ENCODE measurements around the gene EPB41L3. TPM values are rescaled to one million over a fixed set of nuclear protein-coding genes. Genes with fewer than 3 reads are reported as not detected.

The EPB41L3 gene
- total RNA-seq, 2 experiments from 2014 or later: not detected

- intact Hi-C loops (cut with micrococcal nuclease; ENCODE audit: unreplicated experiment): no loop called here
- no peak for TF ChIP-seq CTCF (conservative IDR thresholded peaks at IDR 0.05; ENCODE audit: low read length)
- no peak for TF ChIP-seq EZH2phosphoT487 (IDR thresholded peaks at IDR 0.05; ENCODE audit: borderline replicate concordance, low read depth, low read length)
- H3K4me1 ChIP-seq (ENCODE audit: insufficient read depth, low read length, poor library complexity, severe bottlenecking): no peaks in the 10 kb centered on the region
- H3K27ac ChIP-seq (ENCODE audit: low read depth, low read length, poor library complexity, severe bottlenecking): no peak overlapping the region
- H3K36me3 ChIP-seq (ENCODE audit: insufficient read depth, low read length): no peaks in the 10 kb centered on the region
- H4K20me1 ChIP-seq (ENCODE audit: insufficient read depth, low read length): no peaks in the 10 kb centered on the region
- no peak overlapping the region for H3K4me3 ChIP-seq (ENCODE audit: low read depth, low read length, poor library complexity, severe bottlenecking)
- no peaks in the 10 kb centered on the region for H3K9me3 ChIP-seq (ENCODE audit: low read length)
- H3K9me2 ChIP-seq (ENCODE audit: insufficient read depth, low read length): no peaks in the 10 kb centered on the region
- H3K4me2 ChIP-seq (ENCODE audit: low read length): no peak overlapping the region
- H3K79me2 ChIP-seq (ENCODE audit: insufficient read depth, low read depth, low read length): no peaks in the 10 kb centered on the region
- no peak overlapping the region for H2AFZ ChIP-seq (ENCODE audit: low read length)
- ChIA-PET CTCF (ENCODE audit: unreplicated experiment) (no interaction called here), POLR2A (no interaction called here)
- DNase-seq (ENCODE audit: low spot score): no peak
- BruUV-seq (replicated peaks): no TSS peak
These were observed 173.5 kb downstream of the EPB41L3 start for GRCh38 chr18:5370332-5370731.

GRCh38 chr18:5369513-5369912, 174.3 kb downstream of the EPB41L3 start:
- no peaks in the 10 kb centered on the region for H4K20me1 ChIP-seq (ENCODE audit: insufficient read depth, low read length)
- H3K4me1 ChIP-seq (ENCODE audit: insufficient read depth, low read length, poor library complexity, severe bottlenecking): no peaks in the 10 kb centered on the region
- ChIA-PET POLR2A (interaction anchor here (0.6 kb wide), 1 partner anchor 1516 kb away, joined by 3 read pairs; no protein-coding TSS in a partner anchor), CTCF (ENCODE audit: unreplicated experiment) (no interaction called here)
- H3K9me2 ChIP-seq (ENCODE audit: insufficient read depth, low read length): no peaks in the 10 kb centered on the region
- H3K79me2 ChIP-seq (ENCODE audit: insufficient read depth, low read depth, low read length): no peaks in the 10 kb centered on the region
- no peak overlapping the region for H3K4me2 ChIP-seq (ENCODE audit: low read length)
- H3K9me3 ChIP-seq (ENCODE audit: low read length): no peaks in the 10 kb centered on the region
- no TSS peak for BruUV-seq (replicated peaks)
- no peak overlapping the region for H2AFZ ChIP-seq (ENCODE audit: low read length)
- H3K36me3 ChIP-seq (ENCODE audit: insufficient read depth, low read length): no peaks in the 10 kb centered on the region
- intact Hi-C loops (cut with micrococcal nuclease; ENCODE audit: unreplicated experiment): no loop called here
- no peak for TF ChIP-seq EZH2phosphoT487 (IDR thresholded peaks at IDR 0.05; ENCODE audit: borderline replicate concordance, low read depth, low read length)
- no peak for DNase-seq (ENCODE audit: low spot score)
- no peak overlapping the region for H3K4me3 ChIP-seq (ENCODE audit: low read depth, low read length, poor library complexity, severe bottlenecking)
- H3K27ac ChIP-seq (ENCODE audit: low read depth, low read length, poor library complexity, severe bottlenecking): no peak overlapping the region

GRCh38 chr18:5365443-5365842, 178.4 kb downstream of the EPB41L3 start:
- no peak for DNase-seq (ENCODE audit: low spot score)
- no TSS peak for BruUV-seq (replicated peaks)
- Histone ChIP-seq H3K4me1 (ENCODE audit: insufficient read depth, low read length, poor library complexity, severe bottlenecking) (no peaks in the 10 kb centered on the region), H3K79me2 (ENCODE audit: insufficient read depth, low read depth, low read length) (no peaks in the 10 kb centered on the region), H3K4me3 (ENCODE audit: low read depth, low read length, poor library complexity, severe bottlenecking) (no peak overlapping the region), H4K20me1 (ENCODE audit: insufficient read depth, low read length) (no peaks in the 10 kb centered on the region), H3K36me3 (ENCODE audit: insufficient read depth, low read length) (no peaks in the 10 kb centered on the region), H3K9me3 (ENCODE audit: low read length) (no peaks in the 10 kb centered on the region), H2AFZ (ENCODE audit: low read length) (no peak overlapping the region), H3K27ac (ENCODE audit: low read depth, low read length, poor library complexity, severe bottlenecking) (no peak overlapping the region), H3K9me2 (ENCODE audit: insufficient read depth, low read length) (no peaks in the 10 kb centered on the region), H3K4me2 (ENCODE audit: low read length) (no peak overlapping the region)
- intact Hi-C loops (cut with micrococcal nuclease; ENCODE audit: unreplicated experiment): no loop called here
- TF ChIP-seq CTCF (conservative IDR thresholded peaks at IDR 0.05; ENCODE audit: low read length) (no peak), EZH2phosphoT487 (IDR thresholded peaks at IDR 0.05; ENCODE audit: borderline replicate concordance, low read depth, low read length) (no peak)
- ChIA-PET CTCF (ENCODE audit: unreplicated experiment) (no interaction called here), POLR2A (interaction anchor here (1.0 kb wide), 1 partner anchor 10 kb away, joined by 3 read pairs; no protein-coding TSS in a partner anchor)

All from OCI-LY7 (cell line).